Astrocyte (in vitro differentiated cells and primary cell): Measurements from ENCODE around the gene RIC1.
"Not testable (repeated sequence)": the region's sequence is repeated elsewhere in the genome, so short reads cannot be mapped to it uniquely, and the experiment has no call there.

Experiments
- EZH2 ChIP-seq: IDR thresholded peaks from 2 replicates; pipeline ENCODE4 v1.6.1; 2012; ENCODE audit warnings: mild to moderate bottlenecking, low read length, inconsistent platforms; ENCODE audit not compliant: insufficient read depth
- TF ChIP-seq, protein P1 (sequence below): IDR thresholded peaks from 2 replicates; pipeline ENCODE4 v1.5.1; 2011; ENCODE audit warnings: low read depth, mild to moderate bottlenecking, inconsistent platforms, low read length, moderate library complexity; ENCODE audit not compliant: insufficient read depth

DNA sequence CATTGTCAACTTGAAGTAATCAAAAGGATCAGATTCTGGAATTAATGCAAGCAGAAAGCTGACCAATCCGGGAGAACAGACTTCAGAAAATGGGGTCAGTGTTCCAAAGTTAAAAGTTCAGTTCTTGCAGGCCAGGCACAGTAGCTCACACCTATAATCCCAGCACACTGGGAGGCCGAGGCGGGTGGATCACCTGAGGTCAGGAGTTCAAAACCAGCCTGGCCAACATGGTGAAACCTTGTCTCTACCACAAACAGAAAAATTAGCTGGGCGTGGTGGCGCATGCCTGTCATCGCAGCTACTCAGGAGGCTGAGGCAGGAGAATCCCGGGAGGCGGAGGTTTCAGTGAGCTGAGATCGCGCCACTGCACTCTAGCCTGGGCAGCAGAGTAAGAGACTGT is 88.5 kb downstream of the RIC1 start:
- TF ChIP-seq, protein P1, sequence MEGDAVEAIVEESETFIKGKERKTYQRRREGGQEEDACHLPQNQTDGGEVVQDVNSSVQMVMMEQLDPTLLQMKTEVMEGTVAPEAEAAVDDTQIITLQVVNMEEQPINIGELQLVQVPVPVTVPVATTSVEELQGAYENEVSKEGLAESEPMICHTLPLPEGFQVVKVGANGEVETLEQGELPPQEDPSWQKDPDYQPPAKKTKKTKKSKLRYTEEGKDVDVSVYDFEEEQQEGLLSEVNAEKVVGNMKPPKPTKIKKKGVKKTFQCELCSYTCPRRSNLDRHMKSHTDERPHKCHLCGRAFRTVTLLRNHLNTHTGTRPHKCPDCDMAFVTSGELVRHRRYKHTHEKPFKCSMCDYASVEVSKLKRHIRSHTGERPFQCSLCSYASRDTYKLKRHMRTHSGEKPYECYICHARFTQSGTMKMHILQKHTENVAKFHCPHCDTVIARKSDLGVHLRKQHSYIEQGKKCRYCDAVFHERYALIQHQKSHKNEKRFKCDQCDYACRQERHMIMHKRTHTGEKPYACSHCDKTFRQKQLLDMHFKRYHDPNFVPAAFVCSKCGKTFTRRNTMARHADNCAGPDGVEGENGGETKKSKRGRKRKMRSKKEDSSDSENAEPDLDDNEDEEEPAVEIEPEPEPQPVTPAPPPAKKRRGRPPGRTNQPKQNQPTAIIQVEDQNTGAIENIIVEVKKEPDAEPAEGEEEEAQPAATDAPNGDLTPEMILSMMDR = not testable (repeated sequence)
- TF ChIP-seq EZH2 = not testable (repeated sequence)
